Measurements from ENCODE around the gene TAS2R20.

GRCh38 chr12:11022520-11022919, 24.4 kb upstream of the TAS2R20 start, which contains the start of gene TAS2R19:
- TF ChIP-seq, protein P1, sequence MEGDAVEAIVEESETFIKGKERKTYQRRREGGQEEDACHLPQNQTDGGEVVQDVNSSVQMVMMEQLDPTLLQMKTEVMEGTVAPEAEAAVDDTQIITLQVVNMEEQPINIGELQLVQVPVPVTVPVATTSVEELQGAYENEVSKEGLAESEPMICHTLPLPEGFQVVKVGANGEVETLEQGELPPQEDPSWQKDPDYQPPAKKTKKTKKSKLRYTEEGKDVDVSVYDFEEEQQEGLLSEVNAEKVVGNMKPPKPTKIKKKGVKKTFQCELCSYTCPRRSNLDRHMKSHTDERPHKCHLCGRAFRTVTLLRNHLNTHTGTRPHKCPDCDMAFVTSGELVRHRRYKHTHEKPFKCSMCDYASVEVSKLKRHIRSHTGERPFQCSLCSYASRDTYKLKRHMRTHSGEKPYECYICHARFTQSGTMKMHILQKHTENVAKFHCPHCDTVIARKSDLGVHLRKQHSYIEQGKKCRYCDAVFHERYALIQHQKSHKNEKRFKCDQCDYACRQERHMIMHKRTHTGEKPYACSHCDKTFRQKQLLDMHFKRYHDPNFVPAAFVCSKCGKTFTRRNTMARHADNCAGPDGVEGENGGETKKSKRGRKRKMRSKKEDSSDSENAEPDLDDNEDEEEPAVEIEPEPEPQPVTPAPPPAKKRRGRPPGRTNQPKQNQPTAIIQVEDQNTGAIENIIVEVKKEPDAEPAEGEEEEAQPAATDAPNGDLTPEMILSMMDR (IDR thresholded peaks at IDR 0.05): no peak
- no peak for TF ChIP-seq JUND (IDR thresholded peaks at IDR 0.05)
- TF ChIP-seq RAD21 (IDR thresholded peaks at IDR 0.05; ENCODE audit: low read length): no peak
- no peak for TF ChIP-seq SMC3 (IDR thresholded peaks at IDR 0.05; ENCODE audit: low read depth, low read length)
- TF ChIP-seq, protein P2, sequence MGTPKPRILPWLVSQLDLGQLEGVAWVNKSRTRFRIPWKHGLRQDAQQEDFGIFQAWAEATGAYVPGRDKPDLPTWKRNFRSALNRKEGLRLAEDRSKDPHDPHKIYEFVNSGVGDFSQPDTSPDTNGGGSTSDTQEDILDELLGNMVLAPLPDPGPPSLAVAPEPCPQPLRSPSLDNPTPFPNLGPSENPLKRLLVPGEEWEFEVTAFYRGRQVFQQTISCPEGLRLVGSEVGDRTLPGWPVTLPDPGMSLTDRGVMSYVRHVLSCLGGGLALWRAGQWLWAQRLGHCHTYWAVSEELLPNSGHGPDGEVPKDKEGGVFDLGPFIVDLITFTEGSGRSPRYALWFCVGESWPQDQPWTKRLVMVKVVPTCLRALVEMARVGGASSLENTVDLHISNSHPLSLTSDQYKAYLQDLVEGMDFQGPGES (IDR thresholded peaks at IDR 0.05; ENCODE audit: low read depth, low read length): no peak
- TF ChIP-seq EP300 (IDR thresholded peaks at IDR 0.05; ENCODE audit: borderline replicate concordance in 1 of 2, low read depth in 1 of 2, low read length in 1 of 2): no peak
- no peak for TF ChIP-seq TCF12 (IDR thresholded peaks at IDR 0.05)
- TF ChIP-seq, protein P3, sequence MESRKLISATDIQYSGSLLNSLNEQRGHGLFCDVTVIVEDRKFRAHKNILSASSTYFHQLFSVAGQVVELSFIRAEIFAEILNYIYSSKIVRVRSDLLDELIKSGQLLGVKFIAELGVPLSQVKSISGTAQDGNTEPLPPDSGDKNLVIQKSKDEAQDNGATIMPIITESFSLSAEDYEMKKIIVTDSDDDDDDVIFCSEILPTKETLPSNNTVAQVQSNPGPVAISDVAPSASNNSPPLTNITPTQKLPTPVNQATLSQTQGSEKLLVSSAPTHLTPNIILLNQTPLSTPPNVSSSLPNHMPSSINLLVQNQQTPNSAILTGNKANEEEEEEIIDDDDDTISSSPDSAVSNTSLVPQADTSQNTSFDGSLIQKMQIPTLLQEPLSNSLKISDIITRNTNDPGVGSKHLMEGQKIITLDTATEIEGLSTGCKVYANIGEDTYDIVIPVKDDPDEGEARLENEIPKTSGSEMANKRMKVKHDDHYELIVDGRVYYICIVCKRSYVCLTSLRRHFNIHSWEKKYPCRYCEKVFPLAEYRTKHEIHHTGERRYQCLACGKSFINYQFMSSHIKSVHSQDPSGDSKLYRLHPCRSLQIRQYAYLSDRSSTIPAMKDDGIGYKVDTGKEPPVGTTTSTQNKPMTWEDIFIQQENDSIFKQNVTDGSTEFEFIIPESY (IDR thresholded peaks at IDR 0.05; ENCODE audit: borderline replicate concordance, low read depth): no peak
- TF ChIP-seq, protein P4, sequence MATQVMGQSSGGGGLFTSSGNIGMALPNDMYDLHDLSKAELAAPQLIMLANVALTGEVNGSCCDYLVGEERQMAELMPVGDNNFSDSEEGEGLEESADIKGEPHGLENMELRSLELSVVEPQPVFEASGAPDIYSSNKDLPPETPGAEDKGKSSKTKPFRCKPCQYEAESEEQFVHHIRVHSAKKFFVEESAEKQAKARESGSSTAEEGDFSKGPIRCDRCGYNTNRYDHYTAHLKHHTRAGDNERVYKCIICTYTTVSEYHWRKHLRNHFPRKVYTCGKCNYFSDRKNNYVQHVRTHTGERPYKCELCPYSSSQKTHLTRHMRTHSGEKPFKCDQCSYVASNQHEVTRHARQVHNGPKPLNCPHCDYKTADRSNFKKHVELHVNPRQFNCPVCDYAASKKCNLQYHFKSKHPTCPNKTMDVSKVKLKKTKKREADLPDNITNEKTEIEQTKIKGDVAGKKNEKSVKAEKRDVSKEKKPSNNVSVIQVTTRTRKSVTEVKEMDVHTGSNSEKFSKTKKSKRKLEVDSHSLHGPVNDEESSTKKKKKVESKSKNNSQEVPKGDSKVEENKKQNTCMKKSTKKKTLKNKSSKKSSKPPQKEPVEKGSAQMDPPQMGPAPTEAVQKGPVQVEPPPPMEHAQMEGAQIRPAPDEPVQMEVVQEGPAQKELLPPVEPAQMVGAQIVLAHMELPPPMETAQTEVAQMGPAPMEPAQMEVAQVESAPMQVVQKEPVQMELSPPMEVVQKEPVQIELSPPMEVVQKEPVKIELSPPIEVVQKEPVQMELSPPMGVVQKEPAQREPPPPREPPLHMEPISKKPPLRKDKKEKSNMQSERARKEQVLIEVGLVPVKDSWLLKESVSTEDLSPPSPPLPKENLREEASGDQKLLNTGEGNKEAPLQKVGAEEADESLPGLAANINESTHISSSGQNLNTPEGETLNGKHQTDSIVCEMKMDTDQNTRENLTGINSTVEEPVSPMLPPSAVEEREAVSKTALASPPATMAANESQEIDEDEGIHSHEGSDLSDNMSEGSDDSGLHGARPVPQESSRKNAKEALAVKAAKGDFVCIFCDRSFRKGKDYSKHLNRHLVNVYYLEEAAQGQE (IDR thresholded peaks at IDR 0.05; ENCODE audit: low read depth, low read length): no peak
- TF ChIP-seq TAF1 (IDR thresholded peaks at IDR 0.05; ENCODE audit: borderline replicate concordance, low read depth, low read length): no peak
- no peak for TF ChIP-seq FOXM1 (IDR thresholded peaks at IDR 0.05; ENCODE audit: low read depth)
